WTC11 (cell line): ENCODE data around the gene TCF12. TPM values are rescaled to one million over a fixed set of nuclear protein-coding genes. Genes with fewer than 3 reads are reported as not detected.
A peak's percentile ranks its signal among the peaks of the same experiment; 100 is the strongest.

Experiments used
- ATAC-seq: fragments of 200-7000 bp; cut with Tn5 transposase; 2 replicates; pipeline ENCODE4 v1.10.0; 2021; ENCODE audit warnings: mild to moderate bottlenecking, moderate library complexity
- CTCF ChIA-PET: fragments of 300-600 bp; sonication (Branson Sonifier 250); formaldehyde crosslinking; loops from one replicate; lab custom pipeline; 2021; ENCODE audit warnings: antibody characterized with exemption; lab: Charles Lee
- POLR2A ChIA-PET: fragments of 350-600 bp; sonication (Branson Sonifier 250); formaldehyde crosslinking; loops from one replicate; lab custom pipeline; 2021; ENCODE audit warnings: antibody characterized with exemption; lab: Charles Lee
- DNase-seq: peaks from one replicate; pipeline ENCODE4 v3.0.0; 2021; ENCODE audit warnings: low spot score
- H3K27ac Mint-ChIP-seq: 2 replicates; pipeline ENCODE4 v1.8.0; 2021; ENCODE audit warnings: mixed read lengths
- H3K27me3 Mint-ChIP-seq: 2 replicates; pipeline ENCODE4 v1.8.0; 2021; ENCODE audit warnings: low read depth, mild to moderate bottlenecking, moderate library complexity, mixed read lengths
- H3K36me3 Mint-ChIP-seq: 2 replicates; pipeline ENCODE4 v1.8.0; 2021; ENCODE audit warnings: mixed read lengths
- H3K4me1 Mint-ChIP-seq: 2 replicates; pipeline ENCODE4 v1.8.0; 2022; ENCODE audit warnings: mixed read lengths
- H3K4me3 Mint-ChIP-seq: 2 replicates; pipeline ENCODE4 v1.8.0; 2021; ENCODE audit warnings: mild to moderate bottlenecking, moderate library complexity, mixed read lengths
- H3K9me3 Mint-ChIP-seq: 2 replicates; pipeline ENCODE4 v1.8.0; 2021; ENCODE audit warnings: mixed read lengths
- AFF4 ChIP-seq: sonication (generic); formaldehyde crosslinking; IDR thresholded peaks from 2 replicates; pipeline ENCODE4 v1.8.1; 2023; ENCODE audit warnings: mild to moderate bottlenecking, missing genetic modification reagents, borderline replicate concordance
- ATF6 ChIP-seq: sonication (generic); formaldehyde crosslinking; IDR thresholded peaks from 2 replicates; pipeline ENCODE4 v1.8.1; 2023; ENCODE audit warnings: mild to moderate bottlenecking, missing genetic modification reagents
- CREB1 ChIP-seq: sonication (generic); formaldehyde crosslinking; IDR thresholded peaks from 2 replicates; pipeline ENCODE4 v1.8.0; 2023; ENCODE audit warnings: mild to moderate bottlenecking, missing genetic modification reagents
- CREM ChIP-seq: sonication (generic); formaldehyde crosslinking; IDR thresholded peaks from 2 replicates; pipeline ENCODE4 v1.8.1; 2022; ENCODE audit warnings: mild to moderate bottlenecking, missing genetic modification reagents, moderate library complexity
- ERG ChIP-seq: fragments of 250-450 bp; sonication (Bioruptor Pico); IDR thresholded peaks from 2 replicates; pipeline ENCODE4 v1.8.0; 2021; ENCODE audit warnings: mild to moderate bottlenecking
- ETV6 ChIP-seq: sonication (generic); formaldehyde crosslinking; IDR thresholded peaks from 2 replicates; pipeline ENCODE4 v1.8.1; 2022; ENCODE audit warnings: mild to moderate bottlenecking, missing genetic modification reagents
- GABPB1 ChIP-seq: sonication (generic); formaldehyde crosslinking; IDR thresholded peaks from 2 replicates; pipeline ENCODE4 v1.8.1; 2023; ENCODE audit warnings: mild to moderate bottlenecking, missing genetic modification reagents
- GRHL2 ChIP-seq: fragments of 250-450 bp; sonication (Bioruptor Pico); IDR thresholded peaks from 2 replicates; pipeline ENCODE4 v1.8.0; 2022; ENCODE audit warnings: mild to moderate bottlenecking, moderate library complexity; ENCODE audit not compliant: insufficient replicate concordance, severe bottlenecking
- GTF2I ChIP-seq: fragments of 250-450 bp; sonication (Bioruptor Pico); conservative IDR thresholded peaks from 2 replicates; pipeline ENCODE4 v1.4.0; 2021; ENCODE audit warnings: mild to moderate bottlenecking
- IRF2 ChIP-seq: sonication (generic); formaldehyde crosslinking; IDR thresholded peaks from 2 replicates; pipeline ENCODE4 v1.8.0; 2022; ENCODE audit warnings: low read depth, missing genetic modification reagents, borderline replicate concordance
- KAT7 ChIP-seq: sonication (generic); formaldehyde crosslinking; IDR thresholded peaks from 2 replicates; pipeline ENCODE4 v1.8.1; 2023; ENCODE audit warnings: missing genetic modification reagents, mild to moderate bottlenecking, borderline replicate concordance
- MLX ChIP-seq: sonication (generic); formaldehyde crosslinking; IDR thresholded peaks from 2 replicates; pipeline ENCODE4 v1.8.1; 2023; ENCODE audit warnings: mild to moderate bottlenecking, missing genetic modification reagents, moderate library complexity
- STAT6 ChIP-seq: sonication (generic); formaldehyde crosslinking; conservative IDR thresholded peaks from 2 replicates; pipeline ENCODE4 v1.8.1; 2023; ENCODE audit warnings: mild to moderate bottlenecking, low read depth, missing genetic modification reagents, moderate library complexity
- ZNF121 ChIP-seq: sonication (generic); formaldehyde crosslinking; IDR thresholded peaks from 2 replicates; pipeline ENCODE4 v1.8.0; 2023; ENCODE audit warnings: missing genetic modification reagents
- ZNF219 ChIP-seq: sonication (generic); formaldehyde crosslinking; IDR thresholded peaks from 2 replicates; pipeline ENCODE4 v1.8.0; 2023; ENCODE audit warnings: missing genetic modification reagents, mild to moderate bottlenecking, borderline replicate concordance
- ZNF263 ChIP-seq: sonication (generic); formaldehyde crosslinking; IDR thresholded peaks from 2 replicates; pipeline ENCODE4 v1.8.1; 2022; ENCODE audit warnings: low read depth, mild to moderate bottlenecking, moderate library complexity, missing genetic modification reagents
- ZNF281 ChIP-seq: sonication (generic); formaldehyde crosslinking; IDR thresholded peaks from 2 replicates; pipeline ENCODE4 v1.8.0; 2023; ENCODE audit warnings: mild to moderate bottlenecking, missing genetic modification reagents
- ZNF317 ChIP-seq: sonication (generic); formaldehyde crosslinking; IDR thresholded peaks from 2 replicates; pipeline ENCODE4 v1.8.1; 2023; ENCODE audit warnings: low read depth, mild to moderate bottlenecking, moderate library complexity, missing genetic modification reagents, borderline replicate concordance
- ZNF396 ChIP-seq: fragments of 250-450 bp; sonication (Bioruptor Pico); IDR thresholded peaks from 2 replicates; pipeline ENCODE4 v1.8.0; 2021; ENCODE audit warnings: mild to moderate bottlenecking, moderate library complexity, borderline replicate concordance
- total RNA-seq: library from RNA; stranded (reverse); gene quantifications from 3 replicates; pipeline ENCODE4 v1.2.3, GENCODE V29; 2021

TCF12 gene
- total RNA-seq, 1 experiment from 2014 or later, result 73.2 TPM

GRCh38 chr15:57038040-57038439, 119.6 kb downstream of the TCF12 start:
- CTCF ChIA-PET, result no interaction called here

GRCh38 chr15:57038496-57038895, 120.1 kb downstream of the TCF12 start:
- H3K27ac Mint-ChIP-seq, result no peak overlapping the region
- DNase-seq (no peak), ATAC-seq (no peak)
- CTCF ChIA-PET, result no interaction called here
- no peaks in the 10 kb centered on the region for H3K27me3 Mint-ChIP-seq
- H3K4me1 Mint-ChIP-seq, result peaks cover 77% of the 10 kb centered on the region
- H3K9me3 Mint-ChIP-seq, result no peaks in the 10 kb centered on the region
- POLR2A ChIA-PET, result interaction anchor here (0.5 kb wide), 1 partner anchor 254 kb away, joined by 3 read pairs; no protein-coding TSS in a partner anchor
- no peak overlapping the region for H3K4me3 Mint-ChIP-seq
- no peaks in the 10 kb centered on the region for H3K36me3 Mint-ChIP-seq
- TF ChIP-seq STAT6 (CRISPR knock-in tag) (no peak), ATF6 (CRISPR knock-in tag) (no peak), ZNF281 (no peak), KAT7 (CRISPR knock-in tag) (no peak), CREM (CRISPR knock-in tag) (no peak), ZNF263 (CRISPR knock-in tag) (no peak), MLX (CRISPR knock-in tag) (no peak), ERG (CRISPR knock-in tag) (no peak), ZNF219 (CRISPR knock-in tag) (no peak), GABPB1 (CRISPR knock-in tag) (no peak), ETV6 (CRISPR knock-in tag) (no peak)

More at GRCh38 chr15:57038040-57038439, 119.6 kb downstream of the TCF12 start:
- POLR2A ChIA-PET, result no interaction called here
- TF ChIP-seq ZNF396 (CRISPR knock-in tag), result no peak
- no peak for TF ChIP-seq CREB1 (CRISPR knock-in tag)
- TF ChIP-seq IRF2 (CRISPR knock-in tag), result no peak
- TF ChIP-seq GRHL2, result no peak
- TF ChIP-seq ZNF121 (CRISPR knock-in tag), result peak; percentile 87
- TF ChIP-seq AFF4, result no peak
- TF ChIP-seq GTF2I (CRISPR knock-in tag), result 0 out of 2 replicates have a peak, but pooled peaks have one; percentile 40
- TF ChIP-seq ZNF317 (CRISPR knock-in tag), result no peak
- Mint-ChIP-seq H3K36me3 (no peaks in the 10 kb centered on the region), H3K4me1 (peaks cover 77% of the 10 kb centered on the region), H3K9me3 (no peaks in the 10 kb centered on the region), H3K27ac (no peak overlapping the region), H3K4me3 (no peak overlapping the region), H3K27me3 (no peaks in the 10 kb centered on the region)
- DNase-seq, result no peak
- no peak for ATAC-seq
